HEK293 (cell line): ENCODE results near the gene GRIK4.

Source experiments
- CTCF ChIP-seq: fragments of 450-650 bp; formaldehyde crosslinking; IDR thresholded peaks from 2 replicates; pipeline ENCODE4 v1.5.1; 2016; ENCODE audit warnings: missing biosample characterization, missing genetic modification characterization
- ZNF473 ChIP-seq: fragments of 450-650 bp; formaldehyde crosslinking; IDR thresholded peaks from 2 replicates; pipeline ENCODE4 v1.5.1; 2017; ENCODE audit warnings: missing biosample characterization, missing genetic modification characterization
- ZNF785 ChIP-seq: fragments of 450-650 bp; formaldehyde crosslinking; IDR thresholded peaks from 2 replicates; pipeline ENCODE4 v1.5.1; 2016; ENCODE audit warnings: missing biosample characterization, missing genetic modification characterization

GRCh38 chr11:120988603-120989002 is 477.1 kb downstream of the GRIK4 start:
- no peak for TF ChIP-seq ZNF785 (tag by site-specific recombination)
- TF ChIP-seq CTCF (tag by site-specific recombination) = no peak
- TF ChIP-seq ZNF473 (tag by site-specific recombination) = no peak
